ENCODE results near the gene FXYD7.

DNA sequence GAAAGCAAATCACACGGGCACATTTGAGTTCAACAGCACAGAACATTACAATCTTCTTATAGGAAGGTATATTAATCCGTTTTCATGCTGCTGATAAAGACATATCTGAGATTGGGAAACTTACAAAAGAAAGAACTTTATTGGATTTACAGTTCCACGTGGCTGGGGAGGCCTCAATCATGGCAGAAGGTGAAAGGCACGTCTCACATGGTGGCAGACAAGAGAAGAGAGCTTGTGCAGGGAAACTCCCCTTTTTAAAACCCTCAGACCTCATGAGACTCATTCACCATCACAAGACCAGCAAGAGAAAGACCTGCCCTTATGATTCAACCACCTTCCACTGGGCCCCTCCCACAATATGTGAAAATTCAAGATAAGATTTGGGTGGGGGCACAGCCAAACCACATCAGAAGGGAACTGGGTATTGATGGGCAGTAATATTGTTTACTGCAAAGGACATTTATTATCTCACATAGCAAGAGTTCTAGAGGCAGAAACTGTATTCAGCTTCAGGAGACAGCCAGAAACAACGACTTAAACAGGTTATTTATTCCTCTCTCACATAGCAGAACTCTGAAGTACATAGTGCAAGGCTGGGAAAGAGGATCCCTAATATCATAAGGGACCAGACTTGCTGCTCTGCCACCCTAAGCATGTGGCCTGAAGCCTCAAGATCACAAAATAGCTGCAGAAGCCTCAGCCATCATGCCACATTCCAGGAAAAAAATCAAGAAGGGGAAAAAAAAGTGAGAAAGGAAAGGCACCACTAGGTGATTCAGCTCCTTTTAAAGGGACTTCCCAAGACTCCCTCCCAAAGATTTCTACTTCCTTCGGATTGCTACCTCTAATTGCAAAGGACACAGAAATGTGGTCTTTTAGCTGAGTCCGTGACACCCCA, 34.6 kb downstream of the FXYD7 start:
- TF ChIP-seq, protein P1, sequence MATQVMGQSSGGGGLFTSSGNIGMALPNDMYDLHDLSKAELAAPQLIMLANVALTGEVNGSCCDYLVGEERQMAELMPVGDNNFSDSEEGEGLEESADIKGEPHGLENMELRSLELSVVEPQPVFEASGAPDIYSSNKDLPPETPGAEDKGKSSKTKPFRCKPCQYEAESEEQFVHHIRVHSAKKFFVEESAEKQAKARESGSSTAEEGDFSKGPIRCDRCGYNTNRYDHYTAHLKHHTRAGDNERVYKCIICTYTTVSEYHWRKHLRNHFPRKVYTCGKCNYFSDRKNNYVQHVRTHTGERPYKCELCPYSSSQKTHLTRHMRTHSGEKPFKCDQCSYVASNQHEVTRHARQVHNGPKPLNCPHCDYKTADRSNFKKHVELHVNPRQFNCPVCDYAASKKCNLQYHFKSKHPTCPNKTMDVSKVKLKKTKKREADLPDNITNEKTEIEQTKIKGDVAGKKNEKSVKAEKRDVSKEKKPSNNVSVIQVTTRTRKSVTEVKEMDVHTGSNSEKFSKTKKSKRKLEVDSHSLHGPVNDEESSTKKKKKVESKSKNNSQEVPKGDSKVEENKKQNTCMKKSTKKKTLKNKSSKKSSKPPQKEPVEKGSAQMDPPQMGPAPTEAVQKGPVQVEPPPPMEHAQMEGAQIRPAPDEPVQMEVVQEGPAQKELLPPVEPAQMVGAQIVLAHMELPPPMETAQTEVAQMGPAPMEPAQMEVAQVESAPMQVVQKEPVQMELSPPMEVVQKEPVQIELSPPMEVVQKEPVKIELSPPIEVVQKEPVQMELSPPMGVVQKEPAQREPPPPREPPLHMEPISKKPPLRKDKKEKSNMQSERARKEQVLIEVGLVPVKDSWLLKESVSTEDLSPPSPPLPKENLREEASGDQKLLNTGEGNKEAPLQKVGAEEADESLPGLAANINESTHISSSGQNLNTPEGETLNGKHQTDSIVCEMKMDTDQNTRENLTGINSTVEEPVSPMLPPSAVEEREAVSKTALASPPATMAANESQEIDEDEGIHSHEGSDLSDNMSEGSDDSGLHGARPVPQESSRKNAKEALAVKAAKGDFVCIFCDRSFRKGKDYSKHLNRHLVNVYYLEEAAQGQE (IDR thresholded peaks at IDR 0.05; ENCODE audit: insufficient read depth in 1 of 2, low read depth in 2 of 2, low read length in 2 of 2) = no peak
- TF ChIP-seq TAF1 (IDR thresholded peaks at IDR 0.05; ENCODE audit: borderline replicate concordance, insufficient read depth, low read length) (no peak), POLR2AphosphoS5 (IDR thresholded peaks at IDR 0.05; ENCODE audit: low read depth, low read length) (no peak)
